Measurements from ENCODE around the gene CCDC191.

The CCDC191 gene

GRCh38 chr3:114081037-114081436 is 24.7 kb upstream of the CCDC191 start:
- Histone ChIP-seq H2AFZ (ENCODE audit: low read length) (no peak overlapping the region), H3K4me1 (ENCODE audit: insufficient read depth, low read length, severe bottlenecking) (no peaks in the 10 kb centered on the region), H3K4me3 (ENCODE audit: low read depth, low read length, poor library complexity, severe bottlenecking) (no peak overlapping the region), H3F3A (ENCODE audit: insufficient read depth, low read length) (no peaks in the 10 kb centered on the region), H3K27me3 (ENCODE audit: insufficient read depth, low read length) (no peaks in the 10 kb centered on the region), H4K20me1 (ENCODE audit: insufficient read depth, low read length) (no peaks in the 10 kb centered on the region), H3K9me2 (ENCODE audit: low read depth, low read length) (no peaks in the 10 kb centered on the region), H3K4me2 (ENCODE audit: low read length) (no peak overlapping the region), H3K9ac (ENCODE audit: low read length) (no peak overlapping the region), H3K79me2 (ENCODE audit: insufficient read depth, low read length) (no peaks in the 10 kb centered on the region), H3K36me3 (ENCODE audit: insufficient read depth, low read length) (peaks cover 94% of the 10 kb centered on the region), H3K27ac (ENCODE audit: low read depth, low read length, poor library complexity, severe bottlenecking) (no peak overlapping the region), H3K9me3 (ENCODE audit: low read length) (no peaks in the 10 kb centered on the region)
- TF ChIP-seq CTCF (IDR thresholded peaks at IDR 0.05; ENCODE audit: low read length) (no peak), EZH2 (IDR thresholded peaks at IDR 0.05; ENCODE audit: borderline replicate concordance, low read length) (no peak)

DNA sequence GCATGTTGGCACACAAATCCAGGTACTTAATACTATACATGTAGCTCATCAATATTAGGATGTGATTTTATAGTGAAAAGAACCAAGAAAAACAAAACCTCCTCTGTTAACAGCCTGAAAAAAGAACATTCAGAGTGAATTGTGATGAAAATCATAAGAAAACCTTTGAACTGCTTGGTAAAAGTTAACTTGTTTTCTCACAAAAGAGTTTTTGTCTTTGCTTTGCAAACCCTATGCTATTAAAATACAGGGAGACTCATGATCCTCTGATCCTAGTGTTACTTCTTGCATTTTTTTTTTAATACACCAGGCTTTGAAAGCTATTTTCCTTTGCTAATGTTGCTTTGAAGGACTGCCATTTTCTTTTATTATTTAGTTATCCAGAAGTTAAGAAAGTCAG is 23.9 kb upstream of the CCDC191 start:
- TF ChIP-seq EZH2 (IDR thresholded peaks at IDR 0.05; ENCODE audit: borderline replicate concordance, low read length) (no peak), CTCF (IDR thresholded peaks at IDR 0.05; ENCODE audit: low read length) (no peak)
- H3K9me3 ChIP-seq (ENCODE audit: low read length) = no peaks in the 10 kb centered on the region
- no peak overlapping the region for H3K9ac ChIP-seq (ENCODE audit: low read length)
- no peak overlapping the region for H2AFZ ChIP-seq (ENCODE audit: low read length)
- H3K9me2 ChIP-seq (ENCODE audit: low read depth, low read length) = no peaks in the 10 kb centered on the region
- no peak overlapping the region for H3K27ac ChIP-seq (ENCODE audit: low read depth, low read length, poor library complexity, severe bottlenecking)
- no peaks in the 10 kb centered on the region for H3K4me1 ChIP-seq (ENCODE audit: insufficient read depth, low read length, severe bottlenecking)
- H3K4me3 ChIP-seq (ENCODE audit: low read depth, low read length, poor library complexity, severe bottlenecking) = no peak overlapping the region
- H3F3A ChIP-seq (ENCODE audit: insufficient read depth, low read length) = no peaks in the 10 kb centered on the region
- H3K4me2 ChIP-seq (ENCODE audit: low read length) = no peak overlapping the region
- H3K79me2 ChIP-seq (ENCODE audit: insufficient read depth, low read length) = no peaks in the 10 kb centered on the region
- no peaks in the 10 kb centered on the region for H3K27me3 ChIP-seq (ENCODE audit: insufficient read depth, low read length)
- peaks cover 94% of the 10 kb centered on the region for H3K36me3 ChIP-seq (ENCODE audit: insufficient read depth, low read length)
- H4K20me1 ChIP-seq (ENCODE audit: insufficient read depth, low read length) = no peaks in the 10 kb centered on the region

DNA sequence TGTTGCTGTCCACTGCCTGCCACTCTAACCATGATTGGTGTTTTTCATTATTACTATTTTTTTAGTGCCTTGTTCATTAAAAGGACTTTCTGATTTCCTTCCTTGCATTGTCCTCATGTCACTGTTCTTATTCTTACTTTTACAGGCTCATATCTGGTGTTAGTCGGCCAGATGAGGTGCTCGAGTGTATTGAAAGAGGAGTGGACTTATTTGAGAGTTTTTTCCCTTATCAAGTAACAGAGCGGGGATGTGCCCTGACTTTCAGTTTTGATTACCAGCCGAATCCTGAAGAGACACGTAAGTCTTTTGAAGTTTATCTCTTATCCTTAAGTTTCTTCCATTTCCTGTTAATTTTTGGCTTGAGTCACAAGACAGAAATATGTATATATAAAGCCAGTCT is 23.4 kb upstream of the CCDC191 start:
- Histone ChIP-seq H4K20me1 (ENCODE audit: insufficient read depth, low read length) (no peaks in the 10 kb centered on the region), H3K27me3 (ENCODE audit: insufficient read depth, low read length) (no peaks in the 10 kb centered on the region), H3F3A (ENCODE audit: insufficient read depth, low read length) (no peaks in the 10 kb centered on the region), H3K4me3 (ENCODE audit: low read depth, low read length, poor library complexity, severe bottlenecking) (no peak overlapping the region), H3K9me3 (ENCODE audit: low read length) (no peaks in the 10 kb centered on the region), H3K36me3 (ENCODE audit: insufficient read depth, low read length) (peaks cover 96% of the 10 kb centered on the region), H3K4me1 (ENCODE audit: insufficient read depth, low read length, severe bottlenecking) (no peaks in the 10 kb centered on the region), H2AFZ (ENCODE audit: low read length) (no peak overlapping the region), H3K4me2 (ENCODE audit: low read length) (no peak overlapping the region), H3K27ac (ENCODE audit: low read depth, low read length, poor library complexity, severe bottlenecking) (no peak overlapping the region), H3K79me2 (ENCODE audit: insufficient read depth, low read length) (no peaks in the 10 kb centered on the region), H3K9ac (ENCODE audit: low read length) (no peak overlapping the region), H3K9me2 (ENCODE audit: low read depth, low read length) (no peaks in the 10 kb centered on the region)
- no peak for TF ChIP-seq EZH2 (IDR thresholded peaks at IDR 0.05; ENCODE audit: borderline replicate concordance, low read length)
- TF ChIP-seq CTCF (IDR thresholded peaks at IDR 0.05; ENCODE audit: low read length) = no peak

Measured in OCI-LY1 (cell line).